GM23248 (cell line): ENCODE data around the gene INHBE.
"Not testable (repeated sequence)": the region's sequence is repeated elsewhere in the genome, so short reads cannot be mapped to it uniquely, and the experiment has no call there.

Source experiments
- EZH2 ChIP-seq: fragments of 200-600 bp; sonication (generic); IDR thresholded peaks from 2 replicates; pipeline ENCODE4 v1.6.1; 2018; ENCODE audit warnings: antibody characterized with exemption, mild to moderate bottlenecking; ENCODE audit not compliant: insufficient read depth, poor library complexity, severe bottlenecking
- EZH2phosphoT487 ChIP-seq: fragments of 200-600 bp; sonication (generic); IDR thresholded peaks from 2 replicates; pipeline ENCODE4 v1.6.1; 2018; ENCODE audit warnings: antibody characterized with exemption, moderate library complexity, mild to moderate bottlenecking, low read depth; ENCODE audit not compliant: insufficient read depth

- not testable (repeated sequence) for TF ChIP-seq EZH2phosphoT487, EZH2
Observed at GRCh38 chr12:57502311-57502969, 47.3 kb downstream of the INHBE start.
